Measurements from ENCODE around the gene IKBIP. TPM values are rescaled to one million over a fixed set of nuclear protein-coding genes. Genes with fewer than 3 reads are reported as not detected.

Gene IKBIP
- polyA plus RNA-seq, 2 of the 4 experiments (the other 2 are of a cell fraction), result 58.7 to 67.6 TPM

- Histone ChIP-seq H3K27ac (no peak overlapping the region), H3K4me1 (no peaks in the 10 kb centered on the region), H3K4me3 (no peak overlapping the region), H3K4me2 (no peak overlapping the region), H3K9me3 (no peaks in the 10 kb centered on the region)
- POLR2A ChIA-PET, result no interaction called here
- ATAC-seq (no peak), DNase-seq (ENCODE audit: low read depth in 1 of 2, low spot score in 1 of 2) (no peak), FAIRE-seq (no peak)
- TF ChIP-seq EHMT2 (IDR thresholded peaks at IDR 0.05; ENCODE audit: low read depth), result no peak
- no peak for TF ChIP-seq CEBPB (IDR thresholded peaks at IDR 0.05)
- no peak for TF ChIP-seq EHF (CRISPR knock-in tag; IDR thresholded peaks at IDR 0.05)
- no peak for TF ChIP-seq ZSCAN20 (CRISPR knock-in tag; IDR thresholded peaks at IDR 0.05)
- CTCF ChIA-PET, result no interaction called here
Measured at GRCh38 chr12:98660521-98660920, 15.9 kb upstream of the IKBIP start.

- ChIA-PET POLR2A (no interaction called here), CTCF (interaction anchor here (1.2 kb wide), 1 partner anchor 90 kb away, joined by 5 read pairs; no protein-coding TSS in a partner anchor)
- DNase-seq (ENCODE audit: low read depth in 1 of 2, low spot score in 1 of 2) (no peak), FAIRE-seq (no peak), ATAC-seq (no peak; a peak in 1 of 6 replicates)
- WGBS (ENCODE audit: missing lambda C conversion rate), result 90% methylated on average over 6 of the region's 6 CpGs
- Histone ChIP-seq H3K4me2 (no peak overlapping the region), H3K4me1 (no peaks in the 10 kb centered on the region), H3K9me3 (no peaks in the 10 kb centered on the region), H3K27ac (no peak overlapping the region), H3K4me3 (no peak overlapping the region)
- TF ChIP-seq FOSL2 (IDR thresholded peaks at IDR 0.05) (no peak), FOSL2 (CRISPR knock-in tag; IDR thresholded peaks at IDR 0.05) (peak; percentile 75), HES2 (IDR thresholded peaks at IDR 0.05) (no peak)
Measured at GRCh38 chr12:98656289-98657101, 11.9 kb upstream of the IKBIP start.

GRCh38 chr12:98653866-98654493 is 9.4 kb upstream of the IKBIP start:
- POLR2A ChIA-PET, result interaction anchor here (0.9 kb wide), 1 partner anchor 60 kb away, joined by 3 read pairs; the partner anchor contains the start of gene SLC25A3
- peak; percentile 98 for FAIRE-seq
- Histone ChIP-seq H3K4me3 (no peak overlapping the region), H3K4me2 (no peak overlapping the region), H3K27ac (no peak overlapping the region), H3K4me1 (no peaks in the 10 kb centered on the region), H3K9me3 (no peaks in the 10 kb centered on the region)
- WGBS (ENCODE audit: missing lambda C conversion rate), result 85% methylated on average over 1 of the region's 1 CpG
- DNase-seq (ENCODE audit: low read depth in 1 of 2, low spot score in 1 of 2), result peak; percentile 33 to 77
- TF ChIP-seq EHMT2 (IDR thresholded peaks at IDR 0.05; ENCODE audit: low read depth), result no peak
- no peak for TF ChIP-seq TP53 (CRISPR knock-in tag; IDR thresholded peaks at IDR 0.05)
- peak; percentile 78 for TF ChIP-seq SMC3 (IDR thresholded peaks at IDR 0.05)
- TF ChIP-seq CTCF (IDR thresholded peaks at IDR 0.05), result peak; percentile 88
- peak; percentile 91 to 94 for TF ChIP-seq RAD21 (conservative IDR thresholded peaks at IDR 0.05 in 1 of 2, IDR thresholded peaks at IDR 0.05 in 1 of 2)
- peak; percentile 64 to 83; a peak in 3 of 6 replicates for ATAC-seq
- CTCF ChIA-PET, result interaction anchor here (0.6 to 6.0 kb wide), 23 partner anchors 14 to 1177 kb away, joined by 3 to 80 read pairs (median 4); no protein-coding TSS in a partner anchor

GRCh38 chr12:98651328-98651727 is 6.7 kb upstream of the IKBIP start:
- H3K4me1 ChIP-seq, result no peaks in the 10 kb centered on the region
- no peak overlapping the region for H3K4me2 ChIP-seq
- ChIA-PET CTCF (interaction anchor here (1.3 to 6.0 kb wide), 4 partner anchors 84 to 234 kb away, joined by 3 to 80 read pairs (median 12); no protein-coding TSS in a partner anchor), POLR2A (no interaction called here)
- no peak for ATAC-seq
- no peak overlapping the region for H3K4me3 ChIP-seq
- no peak for FAIRE-seq
- no peaks in the 10 kb centered on the region for H3K9me3 ChIP-seq
- H3K27ac ChIP-seq, result no peak overlapping the region
- no peak for DNase-seq (ENCODE audit: low read depth in 1 of 2, low spot score in 1 of 2)
- TF ChIP-seq HDAC2 (IDR thresholded peaks at IDR 0.05), result no peak
- TF ChIP-seq POLR2AphosphoS2 (conservative IDR thresholded peaks at IDR 0.05; ENCODE audit: low read length), result no peak
- no peak for TF ChIP-seq RAD21 (conservative IDR thresholded peaks at IDR 0.05 in 1 of 2, IDR thresholded peaks at IDR 0.05 in 1 of 2)
- TF ChIP-seq HOXA7 (CRISPR knock-in tag; IDR thresholded peaks at IDR 0.05), result no peak
- no peak for TF ChIP-seq CTCF (IDR thresholded peaks at IDR 0.05)
- TF ChIP-seq BHLHE40 (IDR thresholded peaks at IDR 0.05; ENCODE audit: low read depth, low read length), result no peak
- TF ChIP-seq JUNB (IDR thresholded peaks at IDR 0.05), result no peak
- TF ChIP-seq FOSB (CRISPR knock-in tag; IDR thresholded peaks at IDR 0.05), result no peak
- no peak for TF ChIP-seq E2F6 (IDR thresholded peaks at IDR 0.05; ENCODE audit: borderline replicate concordance, low read depth)
- TF ChIP-seq GATA3 (IDR thresholded peaks at IDR 0.05; ENCODE audit: borderline replicate concordance), result no peak
- no peak for TF ChIP-seq CBX8 (IDR thresholded peaks at IDR 0.05)
- TF ChIP-seq HES2 (IDR thresholded peaks at IDR 0.05), result no peak
- TF ChIP-seq ZFP36 (IDR thresholded peaks at IDR 0.05; ENCODE audit: borderline replicate concordance, partially characterized antibody), result no peak
